NOMO-1 (cell line): ENCODE results near the gene PMEPA1.

Experiments used
- DNase-seq, 2 experiments: peaks; one replicate each; lab custom pipeline; 2025; ENCODE audit not compliant: unreplicated experiment in 2 of 2; lab: John Stamatoyannopoulos, UW

PMEPA1 gene

GRCh38 chr20:57680131-57680716 is 29.6 kb downstream of the PMEPA1 start:
- DNase-seq, result peak in 1 of 2 experiments; percentile 13

GRCh38 chr20:57679113-57679512 is 30.7 kb downstream of the PMEPA1 start:
- no peak for DNase-seq

GRCh38 chr20:57678340-57678739 is 31.5 kb downstream of the PMEPA1 start:
- DNase-seq, result no peak

- DNase-seq, result no peak
Observed at GRCh38 chr20:57677584-57677982, 32.2 kb downstream of the PMEPA1 start.

- DNase-seq, result no peak
Observed at GRCh38 chr20:57676589-57677583, 32.9 kb downstream of the PMEPA1 start.

GRCh38 chr20:57675773-57676172 is 34.0 kb downstream of the PMEPA1 start:
- no peak for DNase-seq

- DNase-seq, result no peak
Observed at GRCh38 chr20:57672953-57673575, 36.8 kb downstream of the PMEPA1 start.

GRCh38 chr20:57672164-57672563 is 37.7 kb downstream of the PMEPA1 start:
- no peak for DNase-seq

GRCh38 chr20:57671662-57672061 is 38.2 kb downstream of the PMEPA1 start:
- DNase-seq, result no peak

- DNase-seq, result no peak
Observed at GRCh38 chr20:57671072-57671391, 38.8 kb downstream of the PMEPA1 start.

- DNase-seq, result no peak
Observed at GRCh38 chr20:57670288-57671071, 39.3 kb downstream of the PMEPA1 start.

GRCh38 chr20:57669632-57670031 is 40.2 kb downstream of the PMEPA1 start:
- DNase-seq, result no peak

- DNase-seq, result no peak
Observed at GRCh38 chr20:57667924-57668782, 41.7 kb downstream of the PMEPA1 start.

- DNase-seq, result no peak
Observed at GRCh38 chr20:57667388-57667787, 42.4 kb downstream of the PMEPA1 start.

- no peak for DNase-seq
Observed at GRCh38 chr20:57666834-57667157, 43.0 kb downstream of the PMEPA1 start.

GRCh38 chr20:57666106-57666833 is 43.5 kb downstream of the PMEPA1 start:
- no peak for DNase-seq

GRCh38 chr20:57665589-57665971 is 44.2 kb downstream of the PMEPA1 start:
- no peak for DNase-seq

- no peak for DNase-seq
Observed at GRCh38 chr20:57664924-57665588, 44.8 kb downstream of the PMEPA1 start.

- no peak for DNase-seq
Observed at GRCh38 chr20:57664476-57664875, 45.3 kb downstream of the PMEPA1 start.
